Measurements from ENCODE around the gene MORC2.

MORC2 gene

GRCh38 chr22:30923168-30923900 lies 45.2 kb downstream of the MORC2 start:
- no peak for TF ChIP-seq REST (IDR thresholded peaks at IDR 0.05; ENCODE audit: insufficient read depth in 1 of 2, low read depth in 2 of 2, low read length in 2 of 2)
- TF ChIP-seq SIN3A (IDR thresholded peaks at IDR 0.05; ENCODE audit: borderline replicate concordance, insufficient read depth, low read length), result no peak
- no peak for TF ChIP-seq FOXP2 (optimal IDR thresholded peaks at IDR 0.05; ENCODE audit: borderline replicate concordance, extremely low read depth, extremely low read length, insufficient read depth)
- TF ChIP-seq POLR2AphosphoS5 (IDR thresholded peaks at IDR 0.05; ENCODE audit: low read depth, low read length), result no peak
- TF ChIP-seq TAF1 (IDR thresholded peaks at IDR 0.05; ENCODE audit: borderline replicate concordance, insufficient read depth, low read length), result no peak

DNA sequence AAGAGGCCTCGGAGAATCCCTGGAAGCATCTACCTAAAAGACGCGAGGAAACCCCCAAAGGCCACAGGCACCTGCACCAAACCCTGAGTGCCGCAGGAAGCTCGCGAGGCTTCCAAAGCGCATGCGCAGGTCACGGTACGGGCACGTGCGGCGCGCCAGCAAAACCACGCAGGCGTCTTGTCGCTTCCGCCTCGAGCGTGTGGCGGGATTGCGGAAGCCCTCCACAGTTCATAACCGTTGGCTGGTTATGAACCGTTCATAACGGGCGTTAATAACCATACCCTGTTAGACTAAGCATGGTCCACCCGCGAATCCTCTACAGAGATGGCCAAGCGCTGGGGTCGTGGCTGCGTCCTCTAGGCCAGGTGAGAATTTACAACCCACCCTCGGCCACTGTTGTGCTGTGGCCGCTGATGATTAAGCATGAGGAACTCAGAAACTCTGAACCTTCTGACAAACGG lies 46.4 kb downstream of the MORC2 start:
- TF ChIP-seq FOXP2 (optimal IDR thresholded peaks at IDR 0.05; ENCODE audit: borderline replicate concordance, extremely low read depth, extremely low read length, insufficient read depth), result no peak
- TF ChIP-seq POLR2AphosphoS5 (IDR thresholded peaks at IDR 0.05; ENCODE audit: low read depth, low read length), result no peak
- TF ChIP-seq TAF1 (IDR thresholded peaks at IDR 0.05; ENCODE audit: borderline replicate concordance, insufficient read depth, low read length), result no peak
- TF ChIP-seq REST (IDR thresholded peaks at IDR 0.05; ENCODE audit: insufficient read depth in 1 of 2, low read depth in 2 of 2, low read length in 2 of 2), result no peak
- TF ChIP-seq SIN3A (IDR thresholded peaks at IDR 0.05; ENCODE audit: borderline replicate concordance, insufficient read depth, low read length), result no peak

DNA sequence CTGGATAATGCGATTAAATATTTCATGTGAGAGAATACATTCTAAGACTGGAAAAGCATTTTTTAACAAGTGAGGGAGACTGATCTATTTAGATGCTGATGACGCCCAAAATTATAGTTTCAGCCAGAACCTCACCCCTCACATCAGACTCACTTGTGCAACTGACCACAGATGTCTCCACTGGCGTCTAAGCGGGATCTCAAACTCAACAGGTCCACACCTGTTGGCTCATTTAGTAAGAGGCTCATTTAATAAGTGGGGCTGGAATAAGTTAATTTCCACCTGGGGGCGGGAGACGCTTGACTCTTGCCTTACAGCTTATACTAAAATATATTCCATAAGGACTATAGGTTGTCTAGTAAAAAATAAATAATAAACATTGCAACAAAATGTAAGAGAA lies 47.5 kb downstream of the MORC2 start:
- TF ChIP-seq REST (IDR thresholded peaks at IDR 0.05; ENCODE audit: insufficient read depth in 1 of 2, low read depth in 2 of 2, low read length in 2 of 2) (no peak), FOXP2 (optimal IDR thresholded peaks at IDR 0.05; ENCODE audit: borderline replicate concordance, extremely low read depth, extremely low read length, insufficient read depth) (no peak), POLR2AphosphoS5 (IDR thresholded peaks at IDR 0.05; ENCODE audit: low read depth, low read length) (no peak), TAF1 (IDR thresholded peaks at IDR 0.05; ENCODE audit: borderline replicate concordance, insufficient read depth, low read length) (no peak), SIN3A (IDR thresholded peaks at IDR 0.05; ENCODE audit: borderline replicate concordance, insufficient read depth, low read length) (no peak)

DNA sequence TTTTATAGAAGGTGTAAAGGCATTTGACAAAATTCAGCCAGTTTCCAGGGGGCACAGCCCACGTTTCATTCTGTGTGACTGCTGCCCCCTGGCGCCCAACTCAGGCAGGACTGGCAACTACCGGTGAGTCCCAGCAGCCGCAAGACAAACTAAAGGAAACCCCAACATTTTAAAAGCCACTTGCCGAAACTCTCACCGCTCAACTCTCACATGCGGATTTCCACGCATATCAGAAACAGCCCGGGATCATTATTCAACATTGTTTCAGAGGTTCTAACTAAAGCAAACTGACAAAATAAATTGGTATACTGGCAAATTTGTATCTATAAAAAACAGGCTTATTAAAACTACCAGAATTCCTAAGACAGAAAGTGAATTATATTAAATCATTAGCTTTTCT lies 48.2 kb downstream of the MORC2 start:
- TF ChIP-seq SIN3A (IDR thresholded peaks at IDR 0.05; ENCODE audit: borderline replicate concordance, insufficient read depth, low read length) (no peak), REST (IDR thresholded peaks at IDR 0.05; ENCODE audit: insufficient read depth in 1 of 2, low read depth in 2 of 2, low read length in 2 of 2) (no peak), TAF1 (IDR thresholded peaks at IDR 0.05; ENCODE audit: borderline replicate concordance, insufficient read depth, low read length) (no peak), POLR2AphosphoS5 (IDR thresholded peaks at IDR 0.05; ENCODE audit: low read depth, low read length) (no peak), FOXP2 (optimal IDR thresholded peaks at IDR 0.05; ENCODE audit: borderline replicate concordance, extremely low read depth, extremely low read length, insufficient read depth) (no peak)

Data from PFSK-1 (cell line).